ENCODE results near the gene COMMD3. TPM values are rescaled to one million over a fixed set of nuclear protein-coding genes. Genes with fewer than 3 reads are reported as not detected.

Gene COMMD3
- total and polyA plus RNA-seq, 9 of the 15 experiments (the other 6 are each of a cell fraction or from before 2014, with no cell fraction given), result 50.7 to 217 (median 80.1) TPM

DNA sequence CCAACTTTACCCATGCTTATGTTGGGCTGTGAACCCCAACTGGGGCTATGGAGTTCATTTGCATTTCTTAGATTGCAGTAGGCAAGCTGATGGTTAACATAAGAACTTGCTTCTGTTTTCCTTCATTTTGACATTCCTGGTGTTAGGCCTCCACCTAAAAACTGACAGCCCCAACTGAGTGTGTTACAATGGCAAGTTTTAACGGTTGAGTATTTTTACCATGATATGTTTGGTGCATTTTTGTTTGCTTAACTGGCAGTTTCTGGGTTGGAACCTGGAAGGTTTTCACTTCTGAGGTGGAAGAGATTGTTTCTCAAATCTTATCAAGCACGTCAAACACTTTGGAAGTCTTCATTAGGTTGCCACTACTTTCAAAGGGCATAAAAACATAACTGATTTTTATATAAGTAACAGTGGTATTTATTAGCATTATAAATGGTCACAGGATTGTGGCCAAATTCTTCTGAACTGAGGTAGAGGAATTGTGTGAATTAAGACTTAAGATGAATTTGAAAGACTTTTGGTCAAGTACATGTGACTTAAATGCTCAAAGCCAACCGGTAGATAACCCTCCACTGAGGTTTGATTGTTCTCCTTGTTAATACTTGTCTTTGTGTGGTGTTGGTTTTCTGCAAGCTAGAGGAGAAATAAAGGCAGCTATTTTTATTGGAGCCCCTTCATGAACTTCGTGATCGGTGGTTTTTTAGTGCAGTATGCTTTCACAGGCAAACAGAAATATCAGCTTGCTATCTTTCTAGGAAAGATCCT, 7.5 kb downstream of the COMMD3 start:
- intact Hi-C loops (cut with micrococcal nuclease), result loop anchor here (5.0 kb wide), 1 partner anchor 189 kb away; no protein-coding TSS in a partner anchor
- ChIA-PET POLR2A (interaction anchor here (0.9 to 2.1 kb wide), 4 partner anchors 7 to 67 kb away, joined by 3 to 17 read pairs (median 6); partner anchors contain the start of gene COMMD3), CTCF (ENCODE audit: low intra/inter-chr PET ratio) (no interaction called here)
- WGBS (ENCODE audit: insufficient coverage, low coverage, missing lambda C conversion rate), result 0% methylated on average over 5 of the region's 5 CpGs
- ATAC-seq (no peak), DNase-seq (ENCODE audit: extremely low read depth in 1 of 4, low spot score in 3 of 4) (no peak), FAIRE-seq (peak; percentile 35)
- H3K9ac ChIP-seq (ENCODE audit: insufficient read depth in 1 of 2, low read depth in 2 of 2, low read length in 2 of 2), result peak overlapping the region in 1 of 2 experiments; percentile 65; a peak in 1 of 4 replicates
- in situ Hi-C loops (cut with MboI), result no loop called here
- no peak overlapping the region for H2AFZ ChIP-seq (ENCODE audit: low read depth, low read length)
- no peaks in the 10 kb centered on the region for H3K9me3 ChIP-seq (replicated peaks; ENCODE audit: control insufficient read depth, insufficient read depth, low read depth, low read length)
- peaks cover 13 to 21% of the 10 kb centered on the region in 2 experiments; a peak in 3 of 5 replicates for H3K4me1 ChIP-seq (replicated peaks in 1 of 2; ENCODE audit: control insufficient read depth in 2 of 2, insufficient read depth in 2 of 2, low read length in 2 of 2)
- BruUV-seq (replicated peaks), result no TSS peak
- H3K9me1 ChIP-seq (ENCODE audit: control insufficient read depth, insufficient read depth, low read length), result no peaks in the 10 kb centered on the region
- H3K27ac ChIP-seq (ENCODE audit: extremely low read depth, low read depth, low read length), result no peak overlapping the region
- H3K4me3 ChIP-seq, result peak overlapping the region; percentile 77; the same call in 1 of the 2 replicates
- peaks cover 68% of the 10 kb centered on the region for H3K79me2 ChIP-seq (ENCODE audit: control insufficient read depth, insufficient read depth, low read length)
- peaks cover 6 to 7% of the 10 kb centered on the region in 2 experiments; a peak in 3 of 5 replicates for H3K27me3 ChIP-seq (ENCODE audit: control insufficient read depth in 2 of 2, insufficient read depth in 2 of 2, low read length in 2 of 2)
- peak overlapping the region; percentile 16; the same call in 1 of the 2 replicates for H3K4me2 ChIP-seq (ENCODE audit: insufficient read depth, low read length)
- peaks cover 27% of the 10 kb centered on the region for H3K36me3 ChIP-seq (ENCODE audit: control insufficient read depth, insufficient read depth, low read length)
- 0 out of 2 replicates have a peak, but pooled peaks cover 6% of the 10 kb centered on the region for H4K20me1 ChIP-seq (replicated peaks; ENCODE audit: control insufficient read depth, insufficient read depth, low read length)
- TF ChIP-seq BHLHE40 (IDR thresholded peaks at IDR 0.05; ENCODE audit: low read length) (no peak), PYGO2 (tag; IDR thresholded peaks at IDR 0.05) (no peak), ZNF165 (CRISPR knock-in tag; IDR thresholded peaks at IDR 0.05; ENCODE audit: borderline replicate concordance) (no peak), RBM25 (IDR thresholded peaks at IDR 0.05; ENCODE audit: low read depth, low read length, severe bottlenecking) (no peak), ZNF24 (IDR thresholded peaks at IDR 0.05) (no peak), DACH1 (IDR thresholded peaks at IDR 0.05; ENCODE audit: partially characterized antibody) (no peak), EP300 (IDR thresholded peaks at IDR 0.05; ENCODE audit: low read length) (no peak), ZNF140 (CRISPR knock-in tag; IDR thresholded peaks at IDR 0.05) (no peak), CXXC5 (CRISPR knock-in tag; IDR thresholded peaks at IDR 0.05) (0 out of 2 replicates have a peak, but pooled peaks have one; percentile 7), ZNF282 (CRISPR knock-in tag; IDR thresholded peaks at IDR 0.05) (no peak), ETS2 (tag; IDR thresholded peaks at IDR 0.05; ENCODE audit: borderline replicate concordance, poor library complexity, severe bottlenecking) (no peak), KDM1A (IDR thresholded peaks at IDR 0.05) (0 out of 4 replicates have a peak, but pooled peaks of 1 of the 2 experiments have one; percentile 17), MNT (conservative IDR thresholded peaks at IDR 0.05) (0 out of 4 replicates have a peak, but pooled peaks of 1 of the 2 experiments have one; percentile 16), CCNT2 (IDR thresholded peaks at IDR 0.05; ENCODE audit: borderline replicate concordance, extremely low read depth, insufficient read length, low read depth, low read length) (no peak), RNF2 (IDR thresholded peaks at IDR 0.05) (0 out of 2 replicates have a peak, but pooled peaks have one; percentile 14), NFE2L1 (tag; IDR thresholded peaks at IDR 0.05; ENCODE audit: borderline replicate concordance, low read depth) (no peak)
- TF ChIP-seq, protein P1, sequence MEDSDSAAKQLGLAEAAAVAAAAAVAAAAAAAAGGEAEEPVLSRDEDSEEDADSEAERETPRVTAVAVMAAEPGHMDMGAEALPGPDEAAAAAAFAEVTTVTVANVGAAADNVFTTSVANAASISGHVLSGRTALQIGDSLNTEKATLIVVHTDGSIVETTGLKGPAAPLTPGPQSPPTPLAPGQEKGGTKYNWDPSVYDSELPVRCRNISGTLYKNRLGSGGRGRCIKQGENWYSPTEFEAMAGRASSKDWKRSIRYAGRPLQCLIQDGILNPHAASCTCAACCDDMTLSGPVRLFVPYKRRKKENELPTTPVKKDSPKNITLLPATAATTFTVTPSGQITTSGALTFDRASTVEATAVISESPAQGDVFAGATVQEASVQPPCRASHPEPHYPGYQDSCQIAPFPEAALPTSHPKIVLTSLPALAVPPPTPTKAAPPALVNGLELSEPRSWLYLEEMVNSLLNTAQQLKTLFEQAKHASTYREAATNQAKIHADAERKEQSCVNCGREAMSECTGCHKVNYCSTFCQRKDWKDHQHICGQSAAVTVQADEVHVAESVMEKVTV (CRISPR knock-in tag; IDR thresholded peaks at IDR 0.05), result no peak
- TF ChIP-seq, protein P2, sequence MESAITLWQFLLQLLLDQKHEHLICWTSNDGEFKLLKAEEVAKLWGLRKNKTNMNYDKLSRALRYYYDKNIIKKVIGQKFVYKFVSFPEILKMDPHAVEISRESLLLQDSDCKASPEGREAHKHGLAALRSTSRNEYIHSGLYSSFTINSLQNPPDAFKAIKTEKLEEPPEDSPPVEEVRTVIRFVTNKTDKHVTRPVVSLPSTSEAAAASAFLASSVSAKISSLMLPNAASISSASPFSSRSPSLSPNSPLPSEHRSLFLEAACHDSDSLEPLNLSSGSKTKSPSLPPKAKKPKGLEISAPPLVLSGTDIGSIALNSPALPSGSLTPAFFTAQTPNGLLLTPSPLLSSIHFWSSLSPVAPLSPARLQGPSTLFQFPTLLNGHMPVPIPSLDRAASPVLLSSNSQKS (CRISPR knock-in tag; IDR thresholded peaks at IDR 0.05), result no peak

Data from K562 (cell line).